ENCODE measurements around the gene CDH24. TPM values are rescaled to one million over a fixed set of nuclear protein-coding genes. Genes with fewer than 3 reads are reported as not detected.
A peak's percentile ranks its signal among the peaks of the same experiment; 100 is the strongest.

CDH24 gene
- total and polyA plus RNA-seq, 2 of the 13 experiments (the other 11 are each of a cell fraction or from before 2014, with no cell fraction given) = 0.69 to 0.99 TPM

DNA sequence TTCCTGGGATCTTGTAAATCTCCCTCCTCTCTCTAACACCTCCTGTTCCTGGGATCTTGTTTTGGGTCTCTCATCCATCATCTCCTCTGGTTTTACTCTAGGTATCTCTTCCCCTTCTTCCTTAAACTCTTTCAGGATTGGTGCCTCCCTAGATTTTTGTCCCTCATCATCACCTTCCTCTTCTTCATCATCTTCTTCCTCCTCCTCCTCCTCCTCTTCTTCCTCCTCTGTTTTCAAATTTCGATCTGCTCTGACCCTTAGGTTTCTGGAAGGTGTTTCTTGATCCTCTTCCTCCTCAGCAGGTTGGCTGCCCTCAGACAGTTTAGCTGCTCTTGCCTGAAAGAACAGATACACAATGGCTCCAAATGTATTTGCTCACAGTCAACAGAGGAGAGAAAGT lies 23.2 kb upstream of the CDH24 start:
- no peak for FAIRE-seq
- Histone ChIP-seq H4K20me1 (ENCODE audit: insufficient read depth, low read length) (peaks cover 11% of the 10 kb centered on the region; the same call in 1 of the 2 replicates), H3K4me2 (ENCODE audit: low read depth, low read length) (no peak overlapping the region), H3K36me3 (replicated peaks in 1 of 2; ENCODE audit: control insufficient read depth in 1 of 2, insufficient read depth in 2 of 2, low read length in 2 of 2) (peaks cover 66 to 98% of the 10 kb centered on the region in 2 experiments), H3K27ac (ENCODE audit: extremely low read length, insufficient read depth, low read length) (no peak overlapping the region), H2AFZ (ENCODE audit: low read length) (no peak overlapping the region), H3K4me3 (replicated peaks in 1 of 3; ENCODE audit: insufficient read depth in 1 of 3, low read depth in 2 of 3, low read length in 3 of 3) (no peak overlapping the region), H3K9me3 (ENCODE audit: low read length) (no peaks in the 10 kb centered on the region), H3K4me1 (ENCODE audit: insufficient read depth, low read length) (no peaks in the 10 kb centered on the region), H3K79me2 (ENCODE audit: insufficient read depth, low read length) (no peaks in the 10 kb centered on the region), H3K27me3 (ENCODE audit: control insufficient read depth in 1 of 2, insufficient read depth in 2 of 2, low read length in 2 of 2) (no peaks in the 10 kb centered on the region), H3K9ac (ENCODE audit: insufficient read depth, low read depth, low read length) (no peak overlapping the region)
- BruUV-seq (replicated peaks) = no TSS peak
- DNase-seq (ENCODE audit: low spot score) = no peak
- intact Hi-C loops (cut with micrococcal nuclease; ENCODE audit: unreplicated experiment) (no loop called here), in situ Hi-C loops (cut with HindIII; ENCODE audit: extremely low pct_ligation_motif_present, low pct_unique_long_range_greater_than_20kb) (no loop called here)
- ATAC-seq = no peak
- WGBS (ENCODE audit: low lambda C conversion rate) = 96% methylated on average over 1 of the region's 1 CpG
- TF ChIP-seq NBN (conservative IDR thresholded peaks at IDR 0.05) = 0 out of 2 replicates have a peak, but pooled peaks have one; percentile 54
- no peak for TF ChIP-seq ATF7 (IDR thresholded peaks at IDR 0.05)
- no peak for TF ChIP-seq ATF7 (CRISPR knock-in tag; IDR thresholded peaks at IDR 0.05)
- TF ChIP-seq MTA3 (CRISPR knock-in tag; IDR thresholded peaks at IDR 0.05) = no peak
- TF ChIP-seq, protein P1, sequence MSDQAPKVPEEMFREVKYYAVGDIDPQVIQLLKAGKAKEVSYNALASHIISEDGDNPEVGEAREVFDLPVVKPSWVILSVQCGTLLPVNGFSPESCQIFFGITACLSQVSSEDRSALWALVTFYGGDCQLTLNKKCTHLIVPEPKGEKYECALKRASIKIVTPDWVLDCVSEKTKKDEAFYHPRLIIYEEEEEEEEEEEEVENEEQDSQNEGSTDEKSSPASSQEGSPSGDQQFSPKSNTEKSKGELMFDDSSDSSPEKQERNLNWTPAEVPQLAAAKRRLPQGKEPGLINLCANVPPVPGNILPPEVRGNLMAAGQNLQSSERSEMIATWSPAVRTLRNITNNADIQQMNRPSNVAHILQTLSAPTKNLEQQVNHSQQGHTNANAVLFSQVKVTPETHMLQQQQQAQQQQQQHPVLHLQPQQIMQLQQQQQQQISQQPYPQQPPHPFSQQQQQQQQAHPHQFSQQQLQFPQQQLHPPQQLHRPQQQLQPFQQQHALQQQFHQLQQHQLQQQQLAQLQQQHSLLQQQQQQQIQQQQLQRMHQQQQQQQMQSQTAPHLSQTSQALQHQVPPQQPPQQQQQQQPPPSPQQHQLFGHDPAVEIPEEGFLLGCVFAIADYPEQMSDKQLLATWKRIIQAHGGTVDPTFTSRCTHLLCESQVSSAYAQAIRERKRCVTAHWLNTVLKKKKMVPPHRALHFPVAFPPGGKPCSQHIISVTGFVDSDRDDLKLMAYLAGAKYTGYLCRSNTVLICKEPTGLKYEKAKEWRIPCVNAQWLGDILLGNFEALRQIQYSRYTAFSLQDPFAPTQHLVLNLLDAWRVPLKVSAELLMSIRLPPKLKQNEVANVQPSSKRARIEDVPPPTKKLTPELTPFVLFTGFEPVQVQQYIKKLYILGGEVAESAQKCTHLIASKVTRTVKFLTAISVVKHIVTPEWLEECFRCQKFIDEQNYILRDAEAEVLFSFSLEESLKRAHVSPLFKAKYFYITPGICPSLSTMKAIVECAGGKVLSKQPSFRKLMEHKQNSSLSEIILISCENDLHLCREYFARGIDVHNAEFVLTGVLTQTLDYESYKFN (CRISPR knock-in tag; conservative IDR thresholded peaks at IDR 0.05) = no peak
- TF ChIP-seq, protein P2, sequence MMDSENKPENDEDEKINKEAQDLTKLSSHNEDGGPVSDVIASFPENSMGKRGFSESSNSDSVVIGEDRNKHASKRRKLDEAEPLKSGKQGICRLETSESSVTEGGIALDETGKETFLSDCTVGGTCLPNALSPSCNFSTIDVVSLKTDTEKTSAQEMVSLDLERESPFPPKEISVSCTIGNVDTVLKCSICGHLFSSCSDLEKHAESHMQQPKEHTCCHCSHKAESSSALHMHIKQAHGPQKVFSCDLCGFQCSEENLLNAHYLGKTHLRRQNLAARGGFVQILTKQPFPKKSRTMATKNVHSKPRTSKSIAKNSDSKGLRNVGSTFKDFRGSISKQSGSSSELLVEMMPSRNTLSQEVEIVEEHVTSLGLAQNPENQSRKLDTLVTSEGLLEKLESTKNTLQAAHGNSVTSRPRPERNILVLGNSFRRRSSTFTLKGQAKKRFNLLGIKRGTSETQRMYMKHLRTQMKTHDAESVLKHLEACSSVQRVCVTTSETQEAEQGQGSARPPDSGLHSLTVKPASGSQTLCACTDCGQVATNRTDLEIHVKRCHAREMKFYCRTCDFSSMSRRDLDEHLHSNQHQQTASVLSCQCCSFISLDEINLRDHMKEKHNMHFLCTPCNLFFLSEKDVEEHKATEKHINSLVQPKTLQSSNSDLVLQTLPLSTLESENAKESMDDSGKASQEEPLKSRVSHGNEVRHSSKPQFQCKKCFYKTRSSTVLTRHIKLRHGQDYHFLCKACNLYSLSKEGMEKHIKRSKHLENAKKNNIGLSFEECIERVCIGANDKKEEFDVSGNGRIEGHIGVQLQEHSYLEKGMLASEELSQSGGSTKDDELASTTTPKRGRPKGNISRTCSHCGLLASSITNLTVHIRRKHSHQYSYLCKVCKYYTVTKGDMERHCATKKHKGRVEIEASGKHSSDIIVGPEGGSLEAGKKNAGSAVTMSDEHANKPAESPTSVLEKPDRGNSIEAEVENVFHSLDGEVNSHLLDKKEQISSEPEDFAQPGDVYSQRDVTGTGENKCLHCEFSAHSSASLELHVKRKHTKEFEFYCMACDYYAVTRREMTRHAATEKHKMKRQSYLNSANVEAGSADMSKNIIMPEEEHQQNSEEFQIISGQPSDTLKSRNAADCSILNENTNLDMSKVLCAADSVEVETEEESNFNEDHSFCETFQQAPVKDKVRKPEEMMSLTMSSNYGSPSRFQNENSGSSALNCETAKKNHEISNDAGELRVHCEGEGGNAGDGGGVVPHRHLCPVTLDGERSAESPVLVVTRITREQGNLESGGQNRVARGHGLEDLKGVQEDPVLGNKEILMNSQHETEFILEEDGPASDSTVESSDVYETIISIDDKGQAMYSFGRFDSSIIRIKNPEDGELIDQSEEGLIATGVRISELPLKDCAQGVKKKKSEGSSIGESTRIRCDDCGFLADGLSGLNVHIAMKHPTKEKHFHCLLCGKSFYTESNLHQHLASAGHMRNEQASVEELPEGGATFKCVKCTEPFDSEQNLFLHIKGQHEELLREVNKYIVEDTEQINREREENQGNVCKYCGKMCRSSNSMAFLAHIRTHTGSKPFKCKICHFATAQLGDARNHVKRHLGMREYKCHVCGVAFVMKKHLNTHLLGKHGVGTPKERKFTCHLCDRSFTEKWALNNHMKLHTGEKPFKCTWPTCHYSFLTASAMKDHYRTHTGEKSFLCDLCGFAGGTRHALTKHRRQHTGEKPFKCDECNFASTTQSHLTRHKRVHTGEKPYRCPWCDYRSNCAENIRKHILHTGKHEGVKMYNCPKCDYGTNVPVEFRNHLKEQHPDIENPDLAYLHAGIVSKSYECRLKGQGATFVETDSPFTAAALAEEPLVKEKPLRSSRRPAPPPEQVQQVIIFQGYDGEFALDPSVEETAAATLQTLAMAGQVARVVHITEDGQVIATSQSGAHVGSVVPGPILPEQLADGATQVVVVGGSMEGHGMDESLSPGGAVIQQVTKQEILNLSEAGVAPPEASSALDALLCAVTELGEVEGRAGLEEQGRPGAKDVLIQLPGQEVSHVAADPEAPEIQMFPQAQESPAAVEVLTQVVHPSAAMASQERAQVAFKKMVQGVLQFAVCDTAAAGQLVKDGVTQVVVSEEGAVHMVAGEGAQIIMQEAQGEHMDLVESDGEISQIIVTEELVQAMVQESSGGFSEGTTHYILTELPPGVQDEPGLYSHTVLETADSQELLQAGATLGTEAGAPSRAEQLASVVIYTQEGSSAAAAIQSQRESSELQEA (CRISPR knock-in tag; IDR thresholded peaks at IDR 0.05; ENCODE audit: not compliant biosample characterization) = no peak
- ChIA-PET CTCF (ENCODE audit: low intra/inter-chr PET ratio, low total read pairs) (interaction anchor here (4.1 kb wide), 1 partner anchor 12 kb away, joined by 20 read pairs; no protein-coding TSS in a partner anchor), POLR2A (interaction anchor here (2.5 to 5.8 kb wide), 3 partner anchors 9 to 241 kb away, joined by 6 to 85 read pairs (median 20); partner anchors contain the start of genes ACIN1, C14orf119 and PABPN1)
